Renal pelvis (tissue), 12 donors: ENCODE results near the gene HIF3A. TPM values are rescaled to one million over a fixed set of nuclear protein-coding genes. Genes with fewer than 3 reads are reported as not detected.
"Not testable (repeated sequence)": the region's sequence is repeated elsewhere in the genome, so short reads cannot be mapped to it uniquely, and the experiment has no call there.

Experiments used
- DNase-seq: peaks from one replicate; pipeline ENCODE4 v3.0.0-alpha.2; 2013
- long read RNA-seq, 16 experiments: transcript quantifications; one replicate each; lab custom pipeline, GENCODE V29; 2026
- polyA plus RNA-seq, 3 donors: library from polyadenylated mRNA; unstranded; fragments of 120-200 nt; gene quantifications; one replicate each; pipeline ENCODE4 v1.2.1, GENCODE V29; 2013; ENCODE audit not compliant: insufficient read length in 3 of 3

HIF3A gene
- 10 to 100 TPM; 39.6 to 85.5 (median 65.4) TPM for polyA plus RNA-seq
- long read RNA-seq, donor 1, partial matches to known transcripts, result 58 of 59 reads
- long read RNA-seq, donor 1, other reads (novel, unspliced or antisense), result 0 of 59 reads
- long read RNA-seq, donor 2, full-length matches to known transcripts, result 5 of 5 reads
- long read RNA-seq, donor 2, partial matches to known transcripts, result 0 of 5 reads
- long read RNA-seq, donor 2, other reads (novel, unspliced or antisense), result 0 of 5 reads
- long read RNA-seq, donor 3, partial matches to known transcripts, result 0 of 1 reads
- long read RNA-seq, donor 3, other reads (novel, unspliced or antisense), result 0 of 1 reads
- long read RNA-seq, donor 4, full-length matches to known transcripts, result 3 of 3 reads
- long read RNA-seq, donor 4, partial matches to known transcripts, result 0 of 3 reads
- long read RNA-seq, donor 4, other reads (novel, unspliced or antisense), result 0 of 3 reads
- long read RNA-seq, donor 5, full-length matches to known transcripts, result 1 of 1 reads
- long read RNA-seq, donor 5, partial matches to known transcripts, result 0 of 1 reads
- long read RNA-seq, donor 5, other reads (novel, unspliced or antisense), result 0 of 1 reads
- long read RNA-seq, donor 6, partial matches to known transcripts, result 0 of 4 reads
- long read RNA-seq, donor 6, other reads (novel, unspliced or antisense), result 0 of 4 reads
- long read RNA-seq, donor 7, full-length matches to known transcripts, result 3 of 9 reads
- long read RNA-seq, donor 7, partial matches to known transcripts, result 6 of 9 reads
- long read RNA-seq, donor 7, other reads (novel, unspliced or antisense), result 0 of 9 reads
- long read RNA-seq, donor 8, full-length matches to known transcripts, result 3 of 3 reads
- long read RNA-seq, donor 8, partial matches to known transcripts, result 0 of 3 reads
- long read RNA-seq, donor 8, other reads (novel, unspliced or antisense), result 0 of 3 reads
- long read RNA-seq, donor 9, partial matches to known transcripts, result 0 of 2 reads
- long read RNA-seq, donor 9, other reads (novel, unspliced or antisense), result 0 of 2 reads
- long read RNA-seq, donor 10, full-length matches to known transcripts, result 8 of 14 reads
- long read RNA-seq, donor 10, partial matches to known transcripts, result 6 of 14 reads
- long read RNA-seq, donor 10, other reads (novel, unspliced or antisense), result 0 of 14 reads
- long read RNA-seq, donor 11, full-length matches to known transcripts, result 2 of 2 reads
- long read RNA-seq, donor 11, partial matches to known transcripts, result 0 of 2 reads
- long read RNA-seq, donor 11, other reads (novel, unspliced or antisense), result 0 of 2 reads
- long read RNA-seq, donor 12, partial matches to known transcripts, result 6 of 11 reads
- long read RNA-seq, donor 12, other reads (novel, unspliced or antisense), result 0 of 11 reads
- long read RNA-seq, donor 13, full-length matches to known transcripts, result 8 of 13 reads
- long read RNA-seq, donor 13, partial matches to known transcripts, result 5 of 13 reads
- long read RNA-seq, donor 13, other reads (novel, unspliced or antisense), result 0 of 13 reads
- long read RNA-seq, donor 14, result 0 reads
- long read RNA-seq, donor 15, full-length matches to known transcripts, result 6 of 12 reads
- long read RNA-seq, donor 15, partial matches to known transcripts, result 6 of 12 reads
- long read RNA-seq, donor 15, other reads (novel, unspliced or antisense), result 0 of 12 reads
- long read RNA-seq, donor 16, full-length matches to known transcripts, result 2 of 21 reads
- long read RNA-seq, donor 16, partial matches to known transcripts, result 19 of 21 reads
- long read RNA-seq, donor 16, other reads (novel, unspliced or antisense), result 0 of 21 reads

DNA sequence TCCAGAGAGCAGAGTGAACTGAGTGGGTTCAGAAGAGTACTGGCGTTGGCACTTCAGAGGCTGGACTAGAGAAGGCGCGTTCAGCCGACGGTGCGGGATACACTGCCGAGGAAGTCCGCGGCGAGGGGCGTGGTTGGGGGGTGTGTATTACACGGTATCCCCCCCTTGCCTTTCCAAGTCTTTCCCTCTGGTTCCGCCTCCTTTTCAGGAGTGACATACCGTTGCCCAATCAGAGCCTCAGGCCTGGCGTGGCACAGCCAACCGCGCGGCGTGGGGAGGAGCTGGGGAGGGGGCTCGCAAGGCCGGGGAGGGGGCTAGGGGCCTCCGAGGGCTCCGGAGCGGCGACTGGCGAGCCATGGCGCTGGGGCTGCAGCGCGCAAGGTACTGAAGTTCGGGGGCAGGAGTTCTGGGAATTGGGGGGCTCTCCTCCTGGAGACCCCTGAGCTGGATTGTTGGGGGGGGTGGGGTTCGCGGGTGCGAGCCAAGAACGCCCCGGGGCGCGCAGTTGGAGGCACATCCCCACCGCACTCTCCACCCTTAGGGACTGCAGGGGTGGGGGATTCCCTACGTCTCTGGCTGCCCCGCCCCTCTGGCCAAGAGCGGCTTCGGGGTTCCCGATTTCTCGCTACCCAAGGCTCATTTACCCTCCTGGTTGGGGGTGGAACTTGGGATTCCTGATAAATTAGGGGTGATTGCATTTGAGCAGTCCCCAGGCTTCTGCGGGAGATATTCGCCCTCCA, at the start of gene HIF3A:
Gene HIF3A, plus strand, starts transcription at position 321 of the 740 bp plus-strand sequence. Its CDS starts 35 bp downstream, at position 356.
- peak; percentile 93 for DNase-seq

DNA sequence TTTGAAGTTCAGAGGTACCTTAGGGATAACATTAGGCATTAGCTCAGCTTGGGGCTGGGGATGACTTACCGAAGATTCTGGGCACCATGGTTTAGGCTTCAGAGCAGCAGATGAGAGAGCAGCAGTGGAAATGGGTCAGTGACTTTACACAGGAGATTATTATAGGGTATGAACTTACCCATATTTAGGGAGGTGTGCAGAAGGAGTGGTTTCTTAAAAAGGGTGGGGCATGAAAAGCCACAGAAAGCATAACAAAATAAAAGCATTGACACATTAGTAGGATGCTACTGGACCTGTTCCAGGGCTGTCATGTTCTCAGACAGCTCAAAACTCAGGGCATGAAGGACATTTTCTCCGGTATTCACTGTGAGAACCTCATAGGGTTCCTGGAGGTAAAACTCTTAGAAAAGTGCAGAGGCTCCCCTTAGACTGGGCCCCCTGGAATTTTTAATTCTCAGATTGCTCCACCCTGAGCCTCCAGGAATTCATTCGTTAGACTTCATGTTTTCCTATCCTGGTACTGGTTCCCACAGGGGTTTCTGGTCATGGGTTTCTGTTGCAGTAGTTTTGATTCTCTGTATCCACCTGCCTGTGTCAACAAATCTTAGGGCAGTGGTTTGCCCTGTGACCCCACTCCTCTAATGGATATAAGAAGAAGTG, 46.6 kb upstream of the HIF3A start:
- DNase-seq, result no peak

DNA sequence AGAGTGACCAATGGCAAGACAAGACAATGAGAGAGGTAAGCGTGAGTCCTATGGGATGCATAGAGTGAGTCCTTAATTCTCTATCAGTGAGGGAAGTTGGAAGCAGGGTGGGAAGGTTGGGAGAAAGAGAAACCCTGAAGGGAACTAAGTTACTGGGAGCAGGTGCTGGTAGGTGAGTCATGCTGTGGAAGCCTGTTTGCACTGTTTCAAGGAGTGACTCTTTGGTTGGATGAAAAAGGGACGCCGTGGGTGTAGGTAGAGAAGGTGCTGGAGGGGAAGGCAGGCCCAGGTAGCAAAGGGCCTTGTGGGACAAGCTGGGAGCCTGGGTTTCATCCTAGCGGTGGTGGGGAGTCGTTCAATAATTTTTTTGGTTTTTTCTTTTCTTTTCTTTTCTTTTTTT, 45.4 kb upstream of the HIF3A start:
- no peak for DNase-seq

DNA sequence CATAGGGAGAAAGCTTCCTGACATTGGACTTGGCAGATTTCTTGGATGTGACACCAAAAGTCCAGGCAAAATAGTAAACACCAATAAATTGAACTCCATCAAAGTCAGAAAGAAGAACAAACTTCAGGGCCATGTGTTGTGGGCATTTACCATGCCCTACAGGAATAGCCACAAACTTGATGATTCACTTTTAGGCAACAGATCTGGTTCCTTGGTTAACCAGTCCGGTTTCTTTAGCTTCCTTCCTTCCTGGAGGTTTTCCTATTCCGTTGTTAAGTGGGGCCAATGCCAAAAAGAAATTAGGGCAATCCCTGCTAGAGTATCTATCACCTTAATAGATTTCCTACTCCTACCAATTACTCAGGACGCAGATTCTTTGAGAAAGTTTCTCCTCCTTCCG, 42.1 kb upstream of the HIF3A start:
- no peak for DNase-seq

DNA sequence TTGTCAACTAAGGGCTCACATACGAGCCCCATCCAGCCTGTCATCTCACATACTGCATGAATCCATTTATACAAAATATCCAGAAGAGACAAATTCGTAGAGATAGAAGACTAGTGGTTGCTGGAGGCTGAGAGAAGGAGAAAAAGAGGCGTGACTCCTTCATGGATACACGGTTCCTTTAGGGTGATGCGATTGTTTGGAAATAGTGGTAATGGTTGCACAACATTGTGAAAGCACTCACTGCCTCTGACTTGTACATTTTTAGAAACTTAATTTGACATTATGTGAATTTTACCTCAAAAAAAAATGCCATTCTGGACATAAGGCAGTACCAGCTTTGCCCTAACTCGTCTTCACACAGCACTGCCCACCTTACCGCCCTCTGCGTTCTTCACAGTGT, 40.0 kb upstream of the HIF3A start:
- DNase-seq, result no peak

DNA sequence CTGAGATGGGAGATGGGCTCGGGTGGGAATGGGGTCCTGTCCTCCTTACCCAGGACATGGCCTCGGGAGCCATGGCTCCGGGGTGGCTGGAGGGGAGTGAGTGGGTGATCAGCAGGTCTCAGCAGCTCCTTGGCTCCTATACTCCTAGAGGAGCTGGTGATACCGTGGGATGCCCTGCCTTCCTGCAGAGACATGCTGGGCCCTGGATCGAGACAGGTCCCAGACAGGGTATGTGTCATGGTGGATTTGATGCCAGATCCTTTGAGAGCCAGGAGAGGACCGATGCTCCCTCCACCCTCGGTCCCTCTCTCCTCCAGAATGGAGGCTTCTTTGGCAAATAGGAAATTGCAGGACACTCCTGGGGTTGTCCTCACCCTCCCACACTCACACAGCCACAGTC, 35.3 kb upstream of the HIF3A start:
- not testable (repeated sequence) for DNase-seq

DNA sequence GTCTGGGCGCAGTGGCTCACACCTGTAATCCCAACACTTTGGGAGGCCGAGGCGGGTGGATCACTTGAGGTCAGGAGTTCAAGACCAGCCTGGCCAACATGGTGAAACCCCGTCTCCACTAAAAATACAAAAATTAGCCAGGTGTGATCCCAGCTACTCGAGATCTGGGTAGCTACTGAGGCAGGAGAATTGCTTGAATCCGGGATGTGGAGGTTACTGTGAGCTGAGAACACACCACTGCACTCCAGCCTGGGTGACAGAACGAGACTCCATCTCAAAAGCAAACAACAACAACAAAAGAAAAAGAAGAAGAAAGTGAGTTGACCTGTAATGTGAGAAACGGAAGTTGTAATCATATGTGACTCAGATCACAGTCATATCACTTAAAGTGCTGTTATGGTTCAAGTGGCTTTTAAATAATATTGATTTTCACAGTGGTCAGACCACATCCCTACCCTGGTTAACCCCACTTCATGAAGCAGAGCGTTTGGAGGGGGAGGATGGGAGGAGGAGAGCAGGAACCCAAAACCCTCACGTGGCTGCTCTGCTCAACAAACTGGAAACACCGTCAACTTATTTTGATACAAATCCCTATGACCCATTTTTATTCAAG, 34.1 kb upstream of the HIF3A start:
- not testable (repeated sequence) for DNase-seq

DNA sequence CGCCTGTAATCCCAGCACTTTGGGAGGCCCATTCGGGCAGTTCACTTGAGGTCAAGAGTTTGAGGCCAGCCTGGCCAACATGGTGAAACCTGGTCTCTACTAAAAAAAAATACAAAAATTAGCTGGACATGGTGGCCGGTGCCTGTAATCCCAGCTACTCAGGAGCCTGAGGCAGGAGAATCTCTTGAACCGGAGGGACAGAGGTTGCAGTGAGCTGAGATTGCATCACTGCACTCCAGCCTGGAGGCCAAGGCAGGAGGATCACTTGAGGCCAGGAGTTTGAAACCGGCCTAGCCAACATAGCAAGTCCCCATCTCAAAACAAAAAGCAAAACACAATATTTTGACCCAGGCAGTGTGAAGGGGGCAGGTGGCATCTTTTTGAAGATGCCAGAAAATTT, 32.0 kb upstream of the HIF3A start:
- not testable (repeated sequence) for DNase-seq

DNA sequence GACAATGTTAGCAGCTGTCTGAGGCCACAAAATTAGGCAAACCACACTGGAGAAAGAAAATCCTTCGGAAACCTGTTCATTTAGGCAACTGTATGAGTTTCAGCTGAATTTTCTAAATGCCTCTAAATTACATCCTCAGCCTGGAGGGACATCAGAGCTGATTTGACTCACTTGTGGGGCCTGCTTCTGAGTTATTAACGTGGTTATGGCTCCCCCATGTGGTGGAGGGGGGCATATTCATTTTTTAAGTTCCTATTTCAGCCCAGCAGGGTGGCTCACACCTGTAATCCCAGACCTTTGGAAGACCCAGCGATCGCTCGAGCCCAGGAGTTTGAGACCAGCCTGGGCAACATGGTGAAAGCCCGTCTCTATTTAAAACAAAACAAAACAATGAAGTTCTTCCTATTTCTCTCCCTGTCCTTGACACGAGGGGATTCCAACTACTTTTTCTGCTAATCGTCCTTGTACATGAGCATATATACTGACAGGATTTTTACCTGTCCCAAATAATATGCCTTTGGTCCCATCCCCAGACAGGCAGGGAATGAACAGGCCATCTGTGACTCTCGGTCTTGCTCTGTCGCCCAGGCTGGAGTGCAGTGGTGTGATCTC, 31.5 kb upstream of the HIF3A start:
- peak; percentile 82 for DNase-seq

DNA sequence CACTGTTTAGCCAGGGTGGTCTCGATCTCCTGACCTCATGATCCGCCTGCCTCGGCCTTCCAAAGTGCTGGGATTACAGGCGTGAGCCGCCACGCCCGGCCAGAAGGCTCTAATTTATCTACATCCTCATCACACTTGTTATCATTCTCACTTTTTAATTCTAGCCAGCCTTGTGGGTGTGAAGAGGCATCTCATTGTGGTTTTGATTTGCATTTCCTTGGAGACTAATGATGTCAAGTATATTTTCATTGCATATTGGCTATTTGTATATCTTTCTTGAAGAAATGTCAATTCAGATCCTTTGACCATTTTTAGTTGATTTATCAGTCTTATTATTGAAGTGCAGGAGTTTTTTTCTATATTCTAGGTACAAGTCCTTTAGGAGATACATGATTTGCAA, 27.7 kb upstream of the HIF3A start:
- no peak for DNase-seq

DNA sequence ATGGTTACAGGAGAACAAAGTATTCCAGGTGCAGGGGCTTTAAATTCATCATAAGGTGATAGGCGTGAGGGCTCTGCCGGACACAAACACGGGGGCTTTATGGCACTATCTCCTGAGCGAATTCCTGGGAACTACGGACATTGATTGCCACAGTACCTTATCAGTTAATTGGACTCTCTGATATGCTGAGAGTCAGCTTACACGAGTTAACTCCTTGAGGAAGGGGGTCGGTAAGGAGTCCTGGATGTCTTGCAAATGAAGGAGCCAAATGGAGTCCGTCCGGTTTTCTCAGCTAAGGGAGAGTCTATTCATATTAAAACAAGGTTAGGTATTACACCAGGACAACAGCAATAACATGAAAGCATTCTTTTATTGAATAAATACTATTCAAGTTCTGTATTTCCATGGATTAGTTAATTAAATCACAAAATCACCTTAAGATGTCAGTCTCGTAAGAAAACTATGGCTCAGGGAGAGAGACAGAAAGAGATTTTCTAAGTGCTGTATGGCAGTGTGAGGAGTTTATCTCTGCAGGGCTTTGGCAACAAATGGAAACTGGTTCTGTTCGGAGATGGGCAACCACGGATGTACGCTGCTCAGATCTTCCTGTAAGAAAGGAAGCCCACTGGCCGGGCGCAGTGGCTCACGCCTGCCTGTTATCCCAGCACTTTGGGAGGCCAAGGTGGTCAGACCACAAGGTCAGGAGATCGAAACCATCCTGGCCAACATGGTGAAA, 26.2 kb upstream of the HIF3A start:
- DNase-seq, result no peak

DNA sequence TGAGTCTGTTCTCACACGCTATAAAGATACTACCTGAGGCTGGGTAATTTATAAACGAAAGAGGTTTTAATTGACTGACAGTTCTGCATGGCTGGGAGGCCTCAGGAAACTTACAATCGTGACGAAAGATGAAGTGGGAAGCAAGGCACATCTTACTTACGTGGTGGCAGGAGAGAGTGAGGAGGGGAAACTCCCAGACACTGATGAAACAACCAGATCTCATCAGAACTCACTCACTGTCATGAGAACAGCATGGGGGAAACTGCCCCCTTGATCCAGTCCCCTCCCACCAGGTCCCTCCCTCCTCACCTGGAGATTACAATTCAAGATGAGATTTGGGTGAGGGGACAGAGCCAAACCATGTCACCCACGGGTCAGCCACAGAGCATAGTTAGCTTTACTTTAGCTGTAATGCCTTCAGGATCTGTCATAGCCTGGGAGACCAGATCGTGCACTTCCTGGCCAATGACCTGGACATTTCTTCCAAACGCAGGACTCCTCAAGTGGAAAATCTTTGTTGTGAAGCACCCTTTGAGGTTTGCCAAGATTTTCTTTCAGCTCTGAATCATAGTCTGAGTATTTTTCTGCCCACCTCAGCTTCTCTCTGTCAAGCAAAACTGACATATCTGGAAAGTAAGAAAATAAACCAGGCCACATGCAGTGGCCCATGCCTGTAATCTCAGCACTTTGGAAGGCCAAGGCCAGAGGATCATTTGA, 25.2 kb upstream of the HIF3A start:
- no peak for DNase-seq

DNA sequence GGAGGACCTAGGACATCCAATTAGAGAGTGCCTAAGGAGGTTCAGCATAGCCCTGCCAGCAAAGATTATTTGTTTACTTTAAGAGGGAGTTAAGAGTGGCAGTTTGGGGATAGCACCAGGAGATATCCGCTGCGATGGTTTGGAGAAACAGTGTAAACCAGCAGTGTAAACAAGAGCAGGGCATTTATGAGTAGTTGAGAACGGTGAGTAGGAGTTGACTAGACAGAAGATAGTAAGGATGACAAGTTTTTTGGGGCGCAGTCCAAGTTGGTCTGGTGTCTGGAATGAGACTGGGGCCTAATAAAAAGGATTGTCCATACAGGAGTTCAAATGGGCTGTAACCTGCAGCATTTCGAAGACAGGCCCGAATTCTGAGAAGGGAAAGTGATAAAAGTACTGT, 22.9 kb upstream of the HIF3A start:
- not testable (repeated sequence) for DNase-seq

DNA sequence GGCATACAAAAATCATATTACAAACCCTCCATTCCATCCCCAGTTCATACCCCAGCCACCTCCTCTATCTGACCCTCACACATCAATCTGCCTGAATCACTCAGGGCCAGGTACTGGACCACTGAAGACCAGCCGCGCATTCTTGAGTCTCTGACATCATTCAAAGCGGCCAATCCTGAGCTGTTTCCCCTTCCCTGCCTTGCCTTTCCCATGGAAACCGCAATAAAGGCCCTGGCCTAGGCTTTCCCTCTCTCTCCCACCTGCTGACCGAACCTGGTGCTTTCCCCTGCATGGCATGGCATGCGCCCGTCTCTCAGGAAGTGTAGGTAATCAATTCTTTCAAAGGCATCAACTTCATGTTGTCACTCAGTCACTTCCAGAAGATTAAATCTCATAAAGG, 17.7 kb upstream of the HIF3A start:
- no peak for DNase-seq

DNA sequence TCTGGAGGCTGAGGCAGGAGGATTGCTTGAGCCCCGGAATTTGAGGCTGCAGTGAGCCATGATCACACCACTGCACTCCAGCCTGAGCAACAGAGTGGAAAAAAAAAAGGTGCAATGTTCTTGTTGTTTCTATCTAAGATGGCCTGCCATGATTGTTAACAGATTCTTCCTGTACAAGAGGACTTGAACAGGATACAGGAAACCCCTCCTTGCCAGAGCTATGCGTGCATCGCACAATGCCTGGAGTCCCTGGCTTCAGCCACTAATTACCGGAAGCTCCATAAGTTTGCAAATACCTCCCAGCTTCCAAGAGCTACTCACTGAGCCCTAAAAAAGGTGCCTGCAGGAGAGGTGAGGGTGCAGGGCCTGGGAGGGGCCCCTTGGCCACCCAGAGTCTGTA, 13.1 kb upstream of the HIF3A start:
- no peak for DNase-seq

DNA sequence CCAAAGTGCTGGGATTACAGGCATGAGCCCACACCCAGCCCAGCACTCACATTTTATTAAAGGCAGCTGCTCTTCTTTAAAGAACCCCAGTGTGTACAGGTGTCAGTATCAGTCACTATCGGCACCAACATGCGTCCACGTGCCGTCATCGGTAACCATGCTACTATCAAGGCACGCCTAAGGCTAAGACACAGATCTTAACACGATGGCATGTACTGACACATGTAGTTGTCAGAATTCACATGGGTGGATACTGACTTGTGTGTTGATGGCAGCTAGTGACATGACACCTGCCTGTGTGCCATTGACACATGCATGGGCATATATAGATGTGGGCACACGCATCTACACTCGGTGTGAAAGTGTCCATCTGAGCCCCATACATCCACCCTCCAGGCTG, 12.2 kb upstream of the HIF3A start:
- no peak for DNase-seq

DNA sequence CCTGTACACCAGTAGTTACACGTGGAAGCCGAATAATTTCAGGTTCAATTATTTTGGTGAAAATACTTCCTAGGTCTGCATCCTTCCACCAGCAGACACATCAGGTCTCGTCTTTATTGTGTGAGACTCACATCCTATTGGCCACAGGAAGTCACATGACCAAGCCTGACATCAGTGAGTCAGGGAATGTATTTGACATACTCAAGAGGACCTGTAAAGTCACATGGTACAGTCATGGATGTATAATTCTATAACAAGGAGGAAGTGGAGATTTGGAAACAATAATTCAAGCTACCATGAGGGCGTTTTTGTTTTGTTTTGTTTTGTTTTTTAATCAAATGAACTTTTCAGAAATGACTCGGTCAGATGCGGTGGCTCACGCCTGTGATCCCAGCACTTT, 9.3 kb upstream of the HIF3A start:
- no peak for DNase-seq
